Tibial nerve (tissue), 4 donors: ENCODE results near the gene ALG11. TPM values are rescaled to one million over a fixed set of nuclear protein-coding genes. Genes with fewer than 3 reads are reported as not detected.
A peak's percentile ranks its signal among the peaks of the same experiment; 100 is the strongest.

Experiments
- DNase-seq, 2 donors: peaks; one replicate each; pipeline ENCODE4 v3.0.0-alpha.2; 2019; ENCODE audit warnings: low spot score in 2 of 2
- H3K27ac ChIP-seq, 4 donors: fragments of 200-600 bp; sonication (generic) in 3 of 4; one replicate each; pipeline ENCODE4 v1.5.1; 2017 to 2019; ENCODE audit warnings: mild to moderate bottlenecking in 1 of 4
- H3K27me3 ChIP-seq, 2 donors: fragments of 200-600 bp; sonication (generic) in 1 of 2; one replicate each; pipeline versions ENCODE4 v1.5.1 to v1.6.0; 2017 to 2019
- H3K36me3 ChIP-seq, 3 donors: fragments of 200-600 bp; sonication (generic); one replicate each; pipeline ENCODE4 v1.5.1; 2018 to 2019
- H3K4me1 ChIP-seq, 4 donors: fragments of 200-600 bp; sonication (generic) in 3 of 4; one replicate each; pipeline ENCODE4 v1.5.1; 2017 to 2019
- H3K4me3 ChIP-seq, 4 donors: fragments of 200-600 bp; sonication (generic) in 3 of 4; one replicate each; pipeline ENCODE4 v1.5.1; 2017 to 2019; ENCODE audit warnings: mild to moderate bottlenecking in 1 of 4, moderate library complexity in 1 of 4
- H3K9me3 ChIP-seq, 4 donors: fragments of 200-600 bp; sonication (generic) in 3 of 4; one replicate each; pipeline ENCODE4 v1.5.1; 2017 to 2019
- CTCF ChIP-seq, 5 experiments: fragments of 200-600 bp in 3 of 5; fragments of 450-650 bp in 2 of 5; sonication (generic) in 3 of 5; IDR thresholded peaks; one replicate each; pipeline ENCODE4 v1.5.1; 2016 to 2019; ENCODE audit warnings: antibody characterized with exemption in 5 of 5, mild to moderate bottlenecking in 3 of 5, moderate library complexity in 2 of 5
- EP300 ChIP-seq, 2 donors: sonication (generic); formaldehyde crosslinking; IDR thresholded peaks; one replicate each; pipeline ENCODE4 v1.6.1; 2017; ENCODE audit warnings: antibody characterized with exemption in 2 of 2, mild to moderate bottlenecking in 1 of 2
- POLR2A ChIP-seq, 2 donors: fragments of 450-650 bp; IDR thresholded peaks; one replicate each; pipeline ENCODE4 v1.6.1; 2017; ENCODE audit warnings: antibody characterized with exemption in 2 of 2, mild to moderate bottlenecking in 2 of 2, moderate library complexity in 2 of 2
- WGBS, 2 donors: methylation state at CpG; one replicate each; pipeline ENCODE4 v1.1.5; 2018; 5-methylcytosine and 5-hydroxymethylcytosine counted together
- total RNA-seq, 4 donors: library from RNA; depleted of rRNA; stranded (reverse); fragments of >200 nt; gene quantifications; one replicate each; pipeline ENCODE4 v1.1.0, GENCODE V29; 2016

ALG11 gene, protein sequence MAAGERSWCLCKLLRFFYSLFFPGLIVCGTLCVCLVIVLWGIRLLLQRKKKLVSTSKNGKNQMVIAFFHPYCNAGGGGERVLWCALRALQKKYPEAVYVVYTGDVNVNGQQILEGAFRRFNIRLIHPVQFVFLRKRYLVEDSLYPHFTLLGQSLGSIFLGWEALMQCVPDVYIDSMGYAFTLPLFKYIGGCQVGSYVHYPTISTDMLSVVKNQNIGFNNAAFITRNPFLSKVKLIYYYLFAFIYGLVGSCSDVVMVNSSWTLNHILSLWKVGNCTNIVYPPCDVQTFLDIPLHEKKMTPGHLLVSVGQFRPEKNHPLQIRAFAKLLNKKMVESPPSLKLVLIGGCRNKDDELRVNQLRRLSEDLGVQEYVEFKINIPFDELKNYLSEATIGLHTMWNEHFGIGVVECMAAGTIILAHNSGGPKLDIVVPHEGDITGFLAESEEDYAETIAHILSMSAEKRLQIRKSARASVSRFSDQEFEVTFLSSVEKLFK
- total RNA-seq, result 10 to 100 TPM; 12.2 to 24.7 (median 16.4) TPM

GRCh38 chr13:52011632-52012511 is at the start of gene ALG11:
ALG11 (plus strand) TSS chr13:52012398; CDS start chr13:52012419, 21 bp downstream.
- Histone ChIP-seq H3K4me1 (peaks cover 4 to 38% (median 9%) of the 10 kb centered on the region in 4 donors), H3K36me3 (peaks cover 0 to 16% (median 0%) of the 10 kb centered on the region in 3 donors), H3K27ac (peak within 1 kb of the TSS; percentile 44 to 82 (median 69)), H3K9me3 (no peaks in the 10 kb centered on the region), H3K4me3 (peak within 1 kb of the TSS; percentile 71 to 94 (median 82)), H3K27me3 (no peaks in the 10 kb centered on the region)
- WGBS, 2 donors, result 0 to 1% methylated on average over 37 to 67 of the region's 82 CpGs
- DNase-seq, result peak; percentile 99
- TF ChIP-seq POLR2A (IDR thresholded peaks at IDR 0.05) (peak in 1 of 2 donors; percentile 33), CTCF (IDR thresholded peaks at IDR 0.05) (no peak), EP300 (IDR thresholded peaks at IDR 0.05) (peak; percentile 68 to 73)

GRCh38 chr13:51966186-51966585 is 46.0 kb upstream of the ALG11 start:
- H3K27ac ChIP-seq, result no peak overlapping the region
- no peaks in the 10 kb centered on the region for H3K9me3 ChIP-seq
- peaks cover 0 to 18% (median 0%) of the 10 kb centered on the region in 3 donors for H3K36me3 ChIP-seq
- 83 to 93% methylated on average over 10 of the region's 10 CpGs for WGBS, 2 donors
- DNase-seq, result no peak
- H3K4me3 ChIP-seq, result no peak overlapping the region
- TF ChIP-seq POLR2A (IDR thresholded peaks at IDR 0.05), result no peak
- TF ChIP-seq CTCF (IDR thresholded peaks at IDR 0.05), result no peak
- no peak for TF ChIP-seq EP300 (IDR thresholded peaks at IDR 0.05)
- H3K27me3 ChIP-seq, result no peaks in the 10 kb centered on the region
- H3K4me1 ChIP-seq, result no peaks in the 10 kb centered on the region

DNA sequence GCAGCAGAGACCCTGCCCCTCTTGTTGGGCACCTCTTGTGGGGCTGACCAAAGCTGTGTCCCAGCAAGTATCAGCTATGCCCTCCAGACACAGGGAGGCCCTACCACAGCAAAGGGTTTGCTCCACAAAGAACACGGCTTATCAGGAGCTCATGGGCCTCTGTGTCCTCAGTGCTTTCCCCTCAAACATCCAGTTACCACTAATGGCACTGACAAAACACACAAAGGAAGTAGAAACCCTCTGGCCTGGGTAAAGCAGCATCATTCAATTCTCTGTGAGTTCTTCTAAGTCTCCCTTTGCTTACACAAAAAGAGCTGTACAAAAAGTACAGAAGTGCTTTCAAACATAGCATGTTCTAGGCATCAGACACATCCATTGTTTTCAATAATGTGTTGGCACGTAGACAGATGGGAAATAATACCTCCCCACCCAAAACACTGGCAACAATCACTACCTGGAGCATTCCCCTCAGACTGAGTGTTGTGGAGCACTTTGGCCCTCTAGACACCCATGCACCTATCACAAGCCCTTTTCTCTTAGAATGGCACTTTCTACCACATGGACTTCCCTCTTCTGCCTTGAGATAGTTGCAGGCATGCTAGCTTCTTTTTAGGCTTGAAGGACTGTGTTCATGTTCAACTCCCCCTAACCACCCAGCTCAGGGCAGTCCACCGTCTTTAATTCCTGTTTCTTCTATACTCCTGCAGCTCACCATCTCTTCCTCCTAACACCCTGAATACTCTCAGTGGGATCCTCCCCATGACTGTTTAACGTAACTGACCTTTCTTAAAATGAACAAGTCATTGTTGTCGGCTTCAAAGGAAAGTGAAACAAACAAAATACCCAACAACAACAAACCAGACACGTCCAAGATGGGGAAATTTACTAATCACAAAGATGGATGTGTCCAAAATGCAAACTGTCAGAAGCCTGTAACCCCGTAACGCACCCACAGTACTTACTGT is 44.4 kb upstream of the ALG11 start:
- peak overlapping the region in 1 of 4 donors; percentile 3 for H3K27ac ChIP-seq

DNA sequence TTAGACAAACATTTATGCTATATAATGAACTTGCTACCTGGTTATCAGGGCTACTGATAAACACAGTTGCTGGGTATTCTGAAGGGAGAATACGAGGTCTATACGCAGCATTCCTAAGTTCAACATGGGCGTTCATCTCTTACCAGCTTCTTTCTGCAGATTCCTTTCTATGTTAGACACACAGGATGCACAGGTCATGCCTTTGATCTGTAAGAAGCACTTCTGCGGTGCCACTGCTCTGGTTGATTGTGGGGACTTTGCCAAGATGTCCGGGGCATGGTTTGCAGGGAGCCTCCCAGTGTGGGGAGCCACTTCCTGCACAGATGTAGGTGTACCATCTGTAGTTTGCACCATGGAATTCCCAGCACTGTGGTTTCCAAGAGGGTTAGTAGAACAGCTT is 41.8 kb upstream of the ALG11 start:
- no peaks in the 10 kb centered on the region for H3K27me3 ChIP-seq
- no peaks in the 10 kb centered on the region for H3K9me3 ChIP-seq
- H3K36me3 ChIP-seq, result peaks cover 0 to 11% (median 0%) of the 10 kb centered on the region in 3 donors
- H3K4me3 ChIP-seq, result no peak overlapping the region
- no peak overlapping the region for H3K27ac ChIP-seq
- no peak for DNase-seq
- TF ChIP-seq CTCF (IDR thresholded peaks at IDR 0.05) (no peak), EP300 (IDR thresholded peaks at IDR 0.05) (no peak), POLR2A (IDR thresholded peaks at IDR 0.05) (no peak)
- 80 to 83% methylated on average over 5 of the region's 5 CpGs for WGBS, 2 donors
- no peaks in the 10 kb centered on the region for H3K4me1 ChIP-seq

More for the DNA sequence above, 44.4 kb upstream of the ALG11 start:
- DNase-seq, result no peak
- no peak overlapping the region for H3K4me3 ChIP-seq
- 72 to 76% methylated on average over 8 of the region's 8 CpGs for WGBS, 2 donors
- peaks cover 0 to 11% (median 0%) of the 10 kb centered on the region in 3 donors for H3K36me3 ChIP-seq
- H3K27me3 ChIP-seq, result no peaks in the 10 kb centered on the region
- H3K4me1 ChIP-seq, result no peaks in the 10 kb centered on the region
- TF ChIP-seq CTCF (IDR thresholded peaks at IDR 0.05) (no peak), EP300 (IDR thresholded peaks at IDR 0.05) (no peak), POLR2A (IDR thresholded peaks at IDR 0.05) (no peak)
- H3K9me3 ChIP-seq, result no peaks in the 10 kb centered on the region
